K562 (cell line): ENCODE data around the gene DDAH2. TPM values are rescaled to one million over a fixed set of nuclear protein-coding genes. Genes with fewer than 3 reads are reported as not detected.
A peak's percentile ranks its signal among the peaks of the same experiment; 100 is the strongest.

Experiments used
- ATAC-seq: fragments of 200-7000 bp; cut with Tn5 transposase; 3 replicates; pipeline ENCODE4 v1.9.1; 2020; ENCODE audit warnings: moderate library complexity
- BruUV-seq: library from RNA; stranded (reverse); fragments of 400-500 nt; replicated peaks from 2 replicates; lab custom pipeline; 2021; lab: Mats Ljungman, UMichigan
- CTCF ChIA-PET: fragments of 300-600 bp; formaldehyde crosslinking; extraction: SDS; loops from one replicate; lab custom pipeline; 2021; ENCODE audit warnings: low intra/inter-chr PET ratio; lab: Yijun Ruan, JAX
- POLR2A ChIA-PET: fragments of 300-600, 350-650 bp; sonication (Branson Sonifier 250); formaldehyde crosslinking; extraction: SDS; loops from one replicate; lab custom pipeline; 2021; ENCODE audit warnings: antibody characterized with exemption, inconsistent platforms; lab: Yijun Ruan, JAX
- DNase-seq, 4 experiments: peaks; one replicate each; pipeline versions ENCODE4 v3.0.0 to v3.0.0-alpha.2; 2011 to 2018; ENCODE audit warnings: low spot score in 3 of 4, mixed read lengths in 3 of 4; ENCODE audit errors: extremely low read depth in 1 of 4
- FAIRE-seq: peaks from 2 replicates; lab custom pipeline; 2011; peaks lifted over from hg19 to GRCh38; lab: Jason Lieb, UNC
- H2AFZ ChIP-seq: 2 replicates; pipeline ENCODE4 v1.6.0; 2011; ENCODE audit warnings: low read depth, low read length, control low read depth, inconsistent platforms
- H3K27ac ChIP-seq: fragments of 200-600 bp; 3 replicates; pipeline ENCODE4 v1.8.0; 2011; ENCODE audit warnings: low read depth, mild to moderate bottlenecking, control low read depth, inconsistent platforms, low read length, moderate library complexity, mixed read lengths; ENCODE audit errors: extremely low read depth
- H3K27me3 ChIP-seq, 2 experiments: fragments of 300-600 bp in 1 of 2; 2 replicates in 1 of 2; 3 replicates in 1 of 2; pipeline versions ENCODE4 v1.6.0 to v1.8.0; 2011; ENCODE audit warnings: inconsistent platforms in 2 of 2, low read length in 2 of 2, mild to moderate bottlenecking in 1 of 2, mixed read lengths in 1 of 2, moderate library complexity in 1 of 2; ENCODE audit not compliant: control insufficient read depth in 2 of 2, insufficient read depth in 2 of 2
- H3K36me3 ChIP-seq: fragments of 300-600 bp; 3 replicates; pipeline ENCODE4 v1.8.0; 2011; ENCODE audit warnings: mild to moderate bottlenecking, low read length, inconsistent platforms; ENCODE audit not compliant: control insufficient read depth, insufficient read depth
- H3K4me1 ChIP-seq, 2 experiments: fragments of 200-600 bp in 1 of 2; replicated peaks in 1 of 2; 2 replicates in 1 of 2; 3 replicates in 1 of 2; pipeline versions ENCODE4 v1.5.1 to v1.8.0; 2011; ENCODE audit warnings: inconsistent platforms in 2 of 2, low read length in 2 of 2, mild to moderate bottlenecking in 1 of 2, mixed read lengths in 1 of 2, moderate library complexity in 1 of 2; ENCODE audit not compliant: control insufficient read depth in 2 of 2, insufficient read depth in 2 of 2
- H3K4me2 ChIP-seq: 2 replicates; pipeline ENCODE4 v1.6.1; 2011; ENCODE audit warnings: low read length, control low read depth, inconsistent platforms, mixed read lengths; ENCODE audit not compliant: insufficient read depth
- H3K4me3 ChIP-seq: fragments of 200-600 bp; sonication (generic), shearing (Covaris generic); 2 replicates; pipeline ENCODE4 v1.5.1; 2016; ENCODE audit warnings: control low read depth, inconsistent platforms
- H3K79me2 ChIP-seq: fragments of 200-600 bp; 3 replicates; pipeline ENCODE4 v1.8.0; 2011; ENCODE audit warnings: low read length, inconsistent platforms; ENCODE audit not compliant: control insufficient read depth, insufficient read depth
- H3K9ac ChIP-seq, 2 experiments: 2 replicates each; pipeline versions ENCODE4 v1.6.0 to v1.6.1; 2011; ENCODE audit warnings: low read depth in 2 of 2, low read length in 2 of 2, control low read depth in 1 of 2, inconsistent platforms in 1 of 2, mild to moderate bottlenecking in 1 of 2, mixed read lengths in 1 of 2; ENCODE audit not compliant: insufficient read depth in 1 of 2
- H3K9me1 ChIP-seq: one replicate; pipeline ENCODE4 v1.6.0; 2011; ENCODE audit warnings: inconsistent platforms, mild to moderate bottlenecking, low read length, moderate library complexity; ENCODE audit not compliant: control insufficient read depth, insufficient read depth
- H3K9me3 ChIP-seq: replicated peaks from 2 replicates; pipeline ENCODE4 v1.5.1; 2011; ENCODE audit warnings: low read depth, low read length, inconsistent platforms; ENCODE audit not compliant: control insufficient read depth, insufficient read depth
- H4K20me1 ChIP-seq: replicated peaks from 2 replicates; pipeline ENCODE4 v1.6.1; 2011; ENCODE audit warnings: low read length, inconsistent platforms, mixed read lengths; ENCODE audit not compliant: control insufficient read depth, insufficient read depth
- ATF2 ChIP-seq: sonication (generic); formaldehyde crosslinking; IDR thresholded peaks from 2 replicates; pipeline ENCODE4 v1.8.1; 2022; ENCODE audit warnings: missing genetic modification reagents
- EWSR1 ChIP-seq: fragments of 450-650 bp; IDR thresholded peaks from 2 replicates; pipeline ENCODE4 v1.6.1; 2018; ENCODE audit warnings: borderline replicate concordance, mild to moderate bottlenecking, low read depth, moderate library complexity; ENCODE audit not compliant: partially characterized antibody
- MTA3 ChIP-seq: fragments of 450-650 bp; formaldehyde crosslinking; IDR thresholded peaks from 2 replicates; pipeline ENCODE4 v1.6.1; 2017; ENCODE audit warnings: mild to moderate bottlenecking, borderline replicate concordance
- NCOA2 ChIP-seq, 2 experiments: fragments of 450-650 bp; IDR thresholded peaks; 2 replicates each; pipeline ENCODE4 v1.6.1; 2018; ENCODE audit warnings: mild to moderate bottlenecking in 2 of 2, moderate library complexity in 1 of 2; ENCODE audit not compliant: partially characterized antibody in 2 of 2
- NEUROD1 ChIP-seq: fragments of 150-350 bp; IDR thresholded peaks from 2 replicates; pipeline ENCODE4 v1.6.1; 2014; ENCODE audit warnings: borderline replicate concordance, low read length, low read depth; ENCODE audit not compliant: partially characterized antibody
- PHF8 ChIP-seq: fragments of 200-600 bp; sonication (generic); IDR thresholded peaks from 2 replicates; pipeline ENCODE4 v1.6.1; 2012; ENCODE audit warnings: mixed run types, mild to moderate bottlenecking, inconsistent platforms, low read length, moderate library complexity, borderline replicate concordance
- PHTF2 ChIP-seq: fragments of 250-450 bp; sonication (Bioruptor Pico); IDR thresholded peaks from 2 replicates; pipeline ENCODE4 v1.5.0; 2021; ENCODE audit warnings: mild to moderate bottlenecking
- PRMT5 ChIP-seq: sonication (generic); formaldehyde crosslinking; IDR thresholded peaks from 2 replicates; pipeline ENCODE4 v1.5.0; 2020; ENCODE audit warnings: missing genetic modification reagents
- RBFOX2 ChIP-seq: fragments of 200-400 bp; formaldehyde crosslinking; IDR thresholded peaks from 2 replicates; pipeline ENCODE4 v1.6.1; 2017; ENCODE audit warnings: low read depth, mild to moderate bottlenecking, low read length, moderate library complexity
- SAFB2 ChIP-seq: fragments of 200-400 bp; formaldehyde crosslinking; IDR thresholded peaks from 2 replicates; pipeline ENCODE4 v1.6.1; 2018; ENCODE audit warnings: borderline replicate concordance, low read length, low read depth, moderate library complexity; ENCODE audit not compliant: severe bottlenecking
- SNRNP70 ChIP-seq: fragments of 200-400 bp; formaldehyde crosslinking; optimal IDR thresholded peaks from 2 replicates; pipeline ENCODE3; 2017; ENCODE audit warnings: low read depth, low read length
- ZNF134 ChIP-seq: fragments of 250-450 bp; sonication (Bioruptor Pico); conservative IDR thresholded peaks from 2 replicates; pipeline ENCODE4 v1.4.0; 2020
- ZNF282 ChIP-seq: sonication (generic); formaldehyde crosslinking; IDR thresholded peaks from 2 replicates; pipeline ENCODE4 v1.8.1; 2023; ENCODE audit warnings: missing genetic modification reagents
- WGBS: fragments of 100-300 bp; shearing (Covaris generic); methylation state at CpG from one replicate; pipeline ENCODE4 v1.1.6; 2016; ENCODE audit warnings: low coverage, mixed read lengths; ENCODE audit not compliant: insufficient coverage; ENCODE audit errors: missing lambda C conversion rate; 5-methylcytosine and 5-hydroxymethylcytosine counted together
- in situ Hi-C: fragments of 300-500 bp; cut with MboI; formaldehyde crosslinking; loops from 4 replicates; pipeline ENCODE4 v1.15.0; 2018; ENCODE audit warnings: inconsistent platforms, mixed read lengths
- intact Hi-C: fragments of 100-400 bp; cut with micrococcal nuclease; formaldehyde crosslinking; loops from 2 replicates; pipeline ENCODE4 v1.14.2; 2022
- polyA plus RNA-seq, 8 experiments: library from polyadenylated mRNA; depleted of rRNA in 4 of 8; stranded (reverse) in 5 of 8; unstranded in 3 of 8; fragments of >200 nt; fragmentation: Nextera tagmentation in 2 of 8; fragmentation: Illumina TruSeq in 1 of 8; extraction: Ambion mirVana in 2 of 8; extraction: Trizol in 1 of 8; gene quantifications; 2 replicates each; pipeline versions ENCODE4 v1.2.1 to v1.2.3, GENCODE V29; 2011 to 2014; ENCODE audit warnings: inconsistent platforms in 1 of 8, missing spikeins in 1 of 8
- total RNA-seq, 7 experiments: library from RNA; depleted of rRNA in 6 of 7; stranded (reverse); fragments of >200 nt in 6 of 7; fragmentation: Illumina TruSeq in 2 of 7; extraction: Trizol in 2 of 7; gene quantifications; 2 replicates each; pipeline versions ENCODE4 v1.2.1 to v1.2.3, GENCODE V29; 2011 to 2021; ENCODE audit warnings: low replicate concordance in 1 of 7
- TF ChIP-seq, protein P1 (sequence below): fragments of 250-450 bp; sonication (Bioruptor Pico); IDR thresholded peaks from 2 replicates; pipeline ENCODE4 v1.5.0; 2021; ENCODE audit warnings: mild to moderate bottlenecking, moderate library complexity

The DDAH2 gene
- total and polyA plus RNA-seq, 9 of the 15 experiments (the other 6 are each of a cell fraction or from before 2014, with no cell fraction given) = 1.8 to 45.4 (median 21.4) TPM

DNA sequence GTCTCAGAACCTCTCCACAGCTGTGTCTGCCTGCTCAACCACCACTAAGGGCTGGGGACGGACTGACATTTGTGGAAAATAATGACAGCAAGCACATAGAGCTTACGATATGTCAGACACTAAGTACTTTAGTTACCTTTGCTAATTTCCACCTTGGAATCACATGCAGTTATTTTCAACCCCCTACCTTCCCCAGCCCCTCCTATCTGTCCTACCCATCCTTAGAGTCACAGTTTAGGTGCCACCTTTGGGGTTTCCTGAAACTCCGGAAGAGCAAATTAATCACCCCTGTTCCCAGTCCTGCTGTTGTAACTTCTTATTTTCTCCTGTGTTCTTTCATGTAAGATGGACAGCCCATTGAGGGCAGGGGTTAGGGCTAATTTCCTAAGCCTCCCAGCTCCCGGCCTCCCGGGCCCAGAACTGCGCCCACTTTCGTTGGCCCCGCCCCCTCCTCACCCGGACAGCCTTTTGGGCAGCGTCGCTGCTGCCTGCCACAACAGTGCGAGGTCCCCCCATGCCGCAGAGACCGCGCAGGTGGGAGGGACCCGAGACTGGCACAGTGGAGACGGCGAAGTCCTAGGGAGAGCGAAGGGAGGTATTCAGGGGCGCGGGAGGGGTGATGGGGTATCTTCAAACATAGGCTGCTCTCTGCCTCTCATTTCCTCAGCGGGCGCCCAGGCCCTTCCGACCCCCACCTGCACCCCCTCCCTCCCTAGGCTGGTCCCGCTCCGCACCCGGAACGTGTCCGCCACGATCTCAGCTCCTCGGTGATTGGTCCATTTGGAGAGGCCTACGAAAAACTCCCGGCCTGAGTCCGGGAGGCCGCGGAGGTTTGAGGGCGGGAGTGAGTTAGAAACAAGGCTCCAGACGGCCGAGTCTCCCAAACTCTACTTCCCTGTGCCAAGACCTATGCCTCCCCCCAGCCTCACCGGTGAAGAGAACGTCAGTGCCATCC lies 1.1 kb downstream of the DDAH2 start (continued):
- TF ChIP-seq SAFB2 (no peak), EWSR1 (no peak)

GRCh38 chr6:31727034-31727716 lies 1.9 kb downstream of the DDAH2 start:
- Histone ChIP-seq H4K20me1 (no peaks in the 10 kb centered on the region), H3K27me3 (no peaks in the 10 kb centered on the region), H3K9me3 (no peaks in the 10 kb centered on the region), H3K9ac (peak overlapping the region; percentile 38 to 82), H3K4me1 (peaks cover 46 to 70% of the 10 kb centered on the region in 2 experiments), H3K79me2 (peaks cover 19% of the 10 kb centered on the region; the same call in 2 of the 3 replicates), H3K9me1 (peaks cover 5% of the 10 kb centered on the region), H2AFZ (peak overlapping the region; percentile 71), H3K4me2 (peak overlapping the region; percentile 37), H3K27ac (peak overlapping the region; percentile 64), H3K36me3 (peaks cover 47% of the 10 kb centered on the region), H3K4me3 (no peak overlapping the region)
- BruUV-seq = no TSS peak
- intact Hi-C loops (no loop called here), in situ Hi-C loops (no loop called here)
- FAIRE-seq (no peak), DNase-seq (peak in 1 of 4 experiments; percentile 72), ATAC-seq (no peak)
- CTCF ChIA-PET = no interaction called here
- 38% methylated on average over 7 of the region's 7 CpGs for WGBS
- POLR2A ChIA-PET = interaction anchor here (0.5 to 15.0 kb wide), 22 partner anchors 8 to 377 kb away, joined by 3 to 236 read pairs (median 3); partner anchors contain the start of genes ABHD16A, BAG6, C6orf47 and CLIC1
- TF ChIP-seq PHTF2 (no peak), NCOA2 (IDR thresholded peaks at IDR 0.05; ENCODE audit: partially characterized antibody in 2 of 2) (no peak), SNRNP70 (peak; percentile 27), PHF8 (peak; percentile 24; the same call in 1 of the 2 replicates), RBFOX2 (no peak), PRMT5 (no peak), ZNF134 (no peak), ZNF282 (CRISPR knock-in tag) (no peak), MTA3 (no peak; the same call in 1 of the 2 replicates), ATF2 (CRISPR knock-in tag) (no peak), NEUROD1 (no peak)
- TF ChIP-seq, protein P1, sequence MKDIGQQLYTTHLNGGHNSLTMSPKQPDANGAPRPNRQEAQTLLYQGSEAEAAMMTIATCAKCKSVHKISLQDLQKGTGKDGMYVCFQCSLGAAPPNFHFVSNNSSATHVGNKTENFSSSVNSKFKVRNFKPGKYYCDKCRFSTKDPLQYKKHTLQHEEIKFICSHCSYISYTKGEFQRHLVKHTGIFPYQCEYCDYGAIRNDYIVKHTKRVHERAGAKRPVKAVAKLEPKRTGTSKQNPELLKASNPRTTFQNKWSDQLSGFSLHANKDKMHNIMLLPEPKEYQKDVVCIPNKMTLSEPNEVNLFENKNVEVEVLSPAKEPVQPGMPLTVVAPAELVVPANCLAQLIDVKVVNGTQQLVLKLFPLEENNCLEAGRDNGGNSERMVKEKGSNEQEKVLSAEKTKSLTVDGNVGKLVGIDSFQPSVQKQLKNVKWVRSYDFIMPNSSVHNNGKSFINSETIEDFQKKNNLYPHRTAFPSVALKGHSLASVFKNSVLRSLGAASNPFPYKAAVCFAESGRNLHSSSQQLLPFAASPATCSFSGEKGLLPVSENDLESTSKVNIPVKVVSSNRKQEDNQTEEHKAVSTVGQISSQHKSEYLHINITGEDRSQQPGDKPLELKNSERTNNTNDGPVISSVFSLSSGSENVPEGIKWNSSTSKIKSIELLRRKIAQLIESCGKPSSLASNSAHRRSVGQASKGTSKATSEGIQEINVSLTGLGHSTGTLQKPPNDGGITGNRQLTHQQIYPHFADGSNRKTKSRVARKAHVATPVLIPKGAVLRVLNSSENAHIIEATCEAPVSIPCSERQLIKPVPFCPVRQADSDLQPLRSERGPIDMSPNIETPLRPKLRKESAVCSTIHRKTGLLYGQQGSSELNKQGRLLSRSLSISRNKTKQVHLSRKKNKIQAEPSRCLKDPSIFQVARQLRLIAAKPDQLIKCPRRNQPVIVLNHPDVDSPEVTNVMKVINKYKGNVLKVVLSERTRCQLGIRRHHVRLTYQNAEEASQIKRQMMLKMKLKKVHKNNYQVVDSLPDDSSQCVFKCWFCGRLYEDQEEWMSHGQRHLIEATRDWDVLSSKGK (CRISPR knock-in tag) = no peak
